GM23338 (cell line): ENCODE results near the gene ZFP92.

ENCODE experiments used
- CREB1 ChIP-seq: fragments of 250-450 bp; sonication (Bioruptor Pico); IDR thresholded peaks from 2 replicates; pipeline ENCODE4 v1.5.0; 2020; ENCODE audit warnings: low read depth, mild to moderate bottlenecking, moderate library complexity
- CTCF ChIP-seq, 2 experiments: fragments of 200-600 bp in 1 of 2; sonication (generic) in 1 of 2; conservative IDR thresholded peaks; 2 replicates each; pipeline versions ENCODE4 v1.5.1 to v1.6.1; 2016 to 2017; ENCODE audit warnings: antibody characterized with exemption in 2 of 2, low read depth in 2 of 2, mild to moderate bottlenecking in 2 of 2, moderate library complexity in 1 of 2
- EZH2 ChIP-seq: fragments of 200-600 bp; sonication (generic); IDR thresholded peaks from one replicate; pipeline ENCODE4 v1.8.0; 2017; ENCODE audit warnings: antibody characterized with exemption, mild to moderate bottlenecking, low read depth; ENCODE audit not compliant: unreplicated experiment
- EZH2phosphoT487 ChIP-seq: fragments of 200-600 bp; sonication (generic); IDR thresholded peaks from one replicate; pipeline ENCODE4 v1.8.1; 2018; ENCODE audit warnings: antibody characterized with exemption; ENCODE audit not compliant: unreplicated experiment
- JUNB ChIP-seq: IDR thresholded peaks from one replicate; pipeline ENCODE4 v1.6.1; 2016; ENCODE audit warnings: antibody characterized with exemption; ENCODE audit not compliant: unreplicated experiment
- NANOG ChIP-seq: IDR thresholded peaks from 2 replicates; pipeline ENCODE4 v1.6.1; 2016; ENCODE audit warnings: antibody characterized with exemption, borderline replicate concordance
- POLR2AphosphoS5 ChIP-seq: IDR thresholded peaks from 2 replicates; pipeline ENCODE4 v1.6.1; 2016; ENCODE audit warnings: antibody characterized with exemption, low read depth
- ZNF114 ChIP-seq: fragments of 250-450 bp; sonication (Bioruptor Pico); IDR thresholded peaks from 2 replicates; pipeline ENCODE4 v1.5.0; 2020; ENCODE audit warnings: mild to moderate bottlenecking, moderate library complexity
- ZNF331 ChIP-seq: fragments of 250-450 bp; sonication (Bioruptor Pico); IDR thresholded peaks from 2 replicates; pipeline ENCODE4 v1.5.0; 2020; ENCODE audit warnings: low read depth, mild to moderate bottlenecking, moderate library complexity
- ZNF462 ChIP-seq: fragments of 250-450 bp; sonication (Bioruptor Pico); IDR thresholded peaks from 2 replicates; pipeline ENCODE4 v1.5.0; 2020; ENCODE audit warnings: mild to moderate bottlenecking, moderate library complexity
- TF ChIP-seq, protein P1 (sequence below): IDR thresholded peaks from one replicate; pipeline ENCODE4 v1.6.1; 2018; ENCODE audit warnings: antibody characterized with exemption; ENCODE audit not compliant: unreplicated experiment
- TF ChIP-seq, protein P2 (sequence below): IDR thresholded peaks from 2 replicates; pipeline ENCODE4 v1.6.1; 2016; ENCODE audit warnings: antibody characterized with exemption

DNA sequence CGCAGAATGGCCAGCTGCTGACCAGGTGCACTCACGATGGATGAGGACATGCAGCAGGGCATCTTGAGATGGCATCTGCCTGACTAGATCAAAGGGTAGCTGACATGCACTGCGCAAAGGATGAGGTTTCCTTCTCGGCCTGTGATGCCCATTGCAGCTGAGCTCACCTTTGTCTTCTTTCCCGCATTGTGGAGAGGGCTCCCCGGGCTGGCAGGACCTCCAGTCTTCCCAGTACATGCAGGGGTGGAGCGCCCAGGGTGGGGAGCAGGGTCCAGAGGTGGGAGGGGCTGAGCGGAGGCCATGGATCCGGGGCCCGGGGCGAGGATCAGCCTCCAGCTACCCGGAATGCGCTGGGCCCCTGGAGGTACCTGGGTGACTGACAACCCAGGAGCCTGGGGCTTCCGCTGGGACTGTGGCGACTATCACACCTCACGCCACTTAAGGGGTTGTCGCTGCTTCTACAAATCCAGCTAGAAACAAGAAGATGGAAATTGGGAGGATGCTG is 22.6 kb downstream of the ZFP92 start:
- TF ChIP-seq CTCF (conservative IDR thresholded peaks at IDR 0.05; ENCODE audit: low read depth in 2 of 2) (no peak), CREB1 (CRISPR knock-in tag) (no peak), ZNF331 (CRISPR knock-in tag) (no peak), EZH2 (no peak), EZH2phosphoT487 (no peak), POLR2AphosphoS5 (no peak), JUNB (no peak), NANOG (no peak), ZNF462 (CRISPR knock-in tag) (no peak), ZNF114 (CRISPR knock-in tag) (no peak)
- TF ChIP-seq, protein P1, sequence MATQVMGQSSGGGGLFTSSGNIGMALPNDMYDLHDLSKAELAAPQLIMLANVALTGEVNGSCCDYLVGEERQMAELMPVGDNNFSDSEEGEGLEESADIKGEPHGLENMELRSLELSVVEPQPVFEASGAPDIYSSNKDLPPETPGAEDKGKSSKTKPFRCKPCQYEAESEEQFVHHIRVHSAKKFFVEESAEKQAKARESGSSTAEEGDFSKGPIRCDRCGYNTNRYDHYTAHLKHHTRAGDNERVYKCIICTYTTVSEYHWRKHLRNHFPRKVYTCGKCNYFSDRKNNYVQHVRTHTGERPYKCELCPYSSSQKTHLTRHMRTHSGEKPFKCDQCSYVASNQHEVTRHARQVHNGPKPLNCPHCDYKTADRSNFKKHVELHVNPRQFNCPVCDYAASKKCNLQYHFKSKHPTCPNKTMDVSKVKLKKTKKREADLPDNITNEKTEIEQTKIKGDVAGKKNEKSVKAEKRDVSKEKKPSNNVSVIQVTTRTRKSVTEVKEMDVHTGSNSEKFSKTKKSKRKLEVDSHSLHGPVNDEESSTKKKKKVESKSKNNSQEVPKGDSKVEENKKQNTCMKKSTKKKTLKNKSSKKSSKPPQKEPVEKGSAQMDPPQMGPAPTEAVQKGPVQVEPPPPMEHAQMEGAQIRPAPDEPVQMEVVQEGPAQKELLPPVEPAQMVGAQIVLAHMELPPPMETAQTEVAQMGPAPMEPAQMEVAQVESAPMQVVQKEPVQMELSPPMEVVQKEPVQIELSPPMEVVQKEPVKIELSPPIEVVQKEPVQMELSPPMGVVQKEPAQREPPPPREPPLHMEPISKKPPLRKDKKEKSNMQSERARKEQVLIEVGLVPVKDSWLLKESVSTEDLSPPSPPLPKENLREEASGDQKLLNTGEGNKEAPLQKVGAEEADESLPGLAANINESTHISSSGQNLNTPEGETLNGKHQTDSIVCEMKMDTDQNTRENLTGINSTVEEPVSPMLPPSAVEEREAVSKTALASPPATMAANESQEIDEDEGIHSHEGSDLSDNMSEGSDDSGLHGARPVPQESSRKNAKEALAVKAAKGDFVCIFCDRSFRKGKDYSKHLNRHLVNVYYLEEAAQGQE, result no peak
- TF ChIP-seq, protein P2, sequence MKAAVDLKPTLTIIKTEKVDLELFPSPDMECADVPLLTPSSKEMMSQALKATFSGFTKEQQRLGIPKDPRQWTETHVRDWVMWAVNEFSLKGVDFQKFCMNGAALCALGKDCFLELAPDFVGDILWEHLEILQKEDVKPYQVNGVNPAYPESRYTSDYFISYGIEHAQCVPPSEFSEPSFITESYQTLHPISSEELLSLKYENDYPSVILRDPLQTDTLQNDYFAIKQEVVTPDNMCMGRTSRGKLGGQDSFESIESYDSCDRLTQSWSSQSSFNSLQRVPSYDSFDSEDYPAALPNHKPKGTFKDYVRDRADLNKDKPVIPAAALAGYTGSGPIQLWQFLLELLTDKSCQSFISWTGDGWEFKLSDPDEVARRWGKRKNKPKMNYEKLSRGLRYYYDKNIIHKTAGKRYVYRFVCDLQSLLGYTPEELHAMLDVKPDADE, result no peak
